Fibroblast of peridontal ligament (primary cell): ENCODE results near the gene KRT83.
"Not testable (repeated sequence)": the region's sequence is repeated elsewhere in the genome, so short reads cannot be mapped to it uniquely, and the experiment has no call there.

Experiments used
- DNase-seq: peaks from one replicate; pipeline ENCODE4 v3.0.0-alpha.2; 2010; ENCODE audit errors: extremely low read depth

The KRT83 gene

DNA sequence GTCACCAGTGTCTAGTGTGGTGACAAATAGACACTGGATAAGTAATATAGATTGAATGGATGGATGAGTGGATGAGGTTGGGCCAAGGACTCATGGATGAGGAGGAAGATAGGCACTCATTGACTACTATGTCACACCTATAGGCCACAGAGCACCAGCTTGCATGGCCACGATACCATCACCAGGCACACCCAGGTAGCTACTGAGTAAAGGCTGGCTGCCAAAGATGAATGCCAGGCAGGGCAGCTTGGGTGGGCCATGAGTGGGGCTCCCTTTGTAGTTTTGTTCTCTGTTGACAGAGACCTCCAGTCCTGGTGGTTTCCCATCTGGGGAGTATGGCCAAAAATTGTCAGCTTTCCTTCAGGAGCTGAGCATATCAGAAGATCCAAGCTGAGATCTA lies 11.2 kb upstream of the KRT83 start:
- DNase-seq = no peak

DNA sequence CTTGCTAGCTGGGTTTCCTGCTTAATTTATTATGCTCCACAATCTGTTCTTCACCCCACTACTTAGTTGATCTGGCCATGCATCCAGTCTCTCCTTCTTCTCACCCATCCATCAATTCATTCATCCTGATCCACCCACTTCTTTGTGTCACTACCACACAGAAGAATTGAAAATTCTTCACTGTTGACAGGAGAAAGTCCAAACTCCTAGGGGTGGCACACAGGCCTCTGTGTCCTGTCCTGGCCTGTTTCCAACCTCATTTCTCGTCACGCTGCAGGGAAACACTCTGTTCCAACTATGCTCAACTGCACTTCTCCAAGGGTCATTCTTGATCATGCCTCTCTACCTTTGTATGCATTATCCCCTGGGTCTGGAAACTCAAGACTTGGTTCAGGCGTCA lies 10.6 kb upstream of the KRT83 start:
- no peak for DNase-seq

DNA sequence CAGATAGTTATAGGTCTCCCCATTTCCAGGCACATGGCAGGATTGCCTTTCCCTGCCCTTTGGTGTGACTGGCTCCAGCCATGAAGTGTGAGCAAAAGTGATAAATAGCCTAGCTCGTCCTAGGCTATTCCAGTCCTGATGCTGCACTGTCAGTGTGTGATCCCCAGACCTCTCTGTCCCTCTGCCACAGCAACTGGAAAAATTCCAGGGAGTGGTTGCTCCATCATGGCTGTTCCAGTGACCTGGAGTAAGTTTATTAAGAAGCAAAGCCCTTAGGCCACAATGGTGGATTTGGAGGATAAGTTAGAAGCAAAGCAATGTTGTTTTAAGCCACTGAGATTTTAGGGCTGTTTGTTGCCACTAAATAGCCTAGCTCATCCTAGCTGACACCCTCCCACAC lies 9.8 kb upstream of the KRT83 start:
- DNase-seq = no peak

DNA sequence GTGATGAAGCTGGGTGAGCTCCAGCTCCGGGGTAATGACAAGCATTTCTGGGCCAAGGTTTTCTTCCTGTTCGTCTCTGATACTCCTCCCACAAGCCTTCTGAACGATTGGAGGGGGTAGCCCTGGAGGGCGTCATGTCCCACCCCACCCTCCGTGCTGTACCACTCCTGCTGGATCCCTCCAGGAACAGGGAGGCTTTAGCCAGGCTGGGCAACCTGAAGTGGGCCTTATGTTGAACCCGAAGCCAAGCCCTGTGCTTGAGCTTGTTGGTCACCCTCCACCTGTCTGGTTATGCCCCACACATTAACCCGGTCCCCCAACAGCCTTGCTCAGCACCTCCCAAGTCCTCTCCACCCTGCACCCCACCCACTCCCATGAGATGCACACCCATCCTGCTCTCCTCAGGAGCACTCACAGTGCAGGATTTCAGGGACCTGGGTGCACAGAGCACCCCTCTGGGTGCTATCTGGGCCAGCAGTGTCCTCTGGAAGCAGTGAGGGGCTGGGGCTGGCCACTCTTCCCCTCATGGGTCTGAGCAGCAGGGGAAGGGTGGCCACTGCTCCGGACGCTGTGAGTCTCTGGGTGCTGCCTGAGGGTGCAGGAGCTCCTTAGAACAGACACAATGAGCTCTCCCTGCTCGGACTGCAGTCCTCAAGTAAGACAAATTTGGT lies 6.8 kb upstream of the KRT83 start:
- DNase-seq = no peak

DNA sequence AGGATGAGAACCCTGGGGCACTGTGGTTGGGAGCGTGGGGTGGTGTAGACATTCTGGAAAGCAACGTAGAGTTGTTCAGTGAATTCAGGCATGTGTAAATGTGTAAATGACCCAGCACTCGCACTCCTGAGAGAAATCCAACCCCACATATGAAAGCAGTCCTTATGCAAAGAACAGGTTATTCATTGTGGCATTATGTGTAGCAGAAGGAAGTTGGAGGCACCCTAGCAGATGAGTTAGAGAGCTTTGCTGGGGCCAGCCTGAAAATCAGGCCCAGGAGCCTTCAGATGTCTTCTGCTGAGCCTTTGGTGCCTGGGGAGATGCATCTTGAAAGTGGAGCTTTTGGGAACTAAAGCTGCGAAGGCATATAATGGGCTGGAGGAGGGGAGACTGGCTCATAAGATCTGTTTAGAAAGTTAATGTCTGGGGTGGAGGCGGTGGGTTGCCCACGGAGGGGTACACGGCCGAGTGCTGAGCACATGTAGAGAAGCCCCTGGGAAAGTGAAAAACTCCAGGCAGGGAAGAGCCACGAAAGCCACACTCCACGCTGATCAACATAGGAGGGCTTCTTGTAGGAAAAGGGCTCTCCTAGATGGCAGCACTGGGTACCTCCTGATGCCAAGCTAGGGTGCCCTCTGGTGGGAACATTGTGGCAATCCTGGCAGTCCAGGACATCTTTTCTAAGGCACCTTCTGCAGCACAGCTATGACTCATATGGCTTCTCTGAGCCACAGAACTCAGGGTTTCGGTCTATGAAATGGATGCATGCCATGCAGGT lies 6.0 kb upstream of the KRT83 start:
- DNase-seq = peak; percentile 91

DNA sequence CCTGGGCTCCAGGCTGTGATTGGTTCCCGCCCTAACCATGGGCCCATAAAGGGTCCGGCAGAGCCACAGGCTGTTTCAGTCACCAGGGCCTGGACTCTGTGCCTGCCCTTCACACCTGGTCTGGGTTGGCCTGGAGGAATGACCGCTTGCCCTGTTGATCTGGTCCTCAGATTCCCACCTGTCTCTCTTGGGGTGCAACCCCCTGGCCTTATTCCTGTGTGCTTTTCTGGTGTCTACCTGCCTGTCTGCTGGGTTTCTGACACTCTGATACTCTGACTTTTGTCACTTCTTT lies 2.9 kb upstream of the KRT83 start:
- no peak for DNase-seq

DNA sequence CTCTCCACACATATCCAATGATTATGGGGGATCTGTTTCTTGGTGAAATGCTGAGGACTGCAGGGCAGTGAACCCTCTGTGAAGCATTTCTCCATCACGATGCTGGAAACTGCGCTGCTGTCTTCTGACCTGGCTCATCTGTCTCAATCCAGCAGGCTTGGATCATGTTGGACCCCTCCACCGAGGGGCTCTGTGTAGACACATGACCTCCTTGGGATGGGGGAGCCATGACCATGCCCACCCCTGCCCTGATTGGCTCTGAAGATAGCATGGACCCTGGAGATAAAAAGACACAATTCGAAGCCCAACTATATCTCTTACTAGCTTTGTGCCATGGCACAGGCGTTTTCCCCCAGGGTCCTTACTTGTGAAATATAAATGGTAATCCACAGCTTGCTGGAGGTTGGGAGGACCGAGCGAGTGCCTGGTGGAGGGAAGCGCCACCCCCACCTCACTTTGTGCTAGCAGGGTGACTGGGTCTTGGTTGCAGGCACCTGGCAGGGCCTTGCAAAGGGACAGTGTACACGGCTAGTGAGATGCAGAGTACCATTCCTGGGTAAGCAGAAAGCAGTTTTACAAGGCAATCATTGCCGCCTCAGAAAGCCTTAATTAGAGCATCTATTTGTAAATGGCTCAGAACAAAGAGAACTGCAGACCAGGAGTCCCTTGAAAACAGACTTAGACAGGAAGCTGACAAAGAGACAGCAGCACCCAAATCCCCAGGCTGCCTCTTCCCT lies 2.4 kb upstream of the KRT83 start:
- no peak for DNase-seq

DNA sequence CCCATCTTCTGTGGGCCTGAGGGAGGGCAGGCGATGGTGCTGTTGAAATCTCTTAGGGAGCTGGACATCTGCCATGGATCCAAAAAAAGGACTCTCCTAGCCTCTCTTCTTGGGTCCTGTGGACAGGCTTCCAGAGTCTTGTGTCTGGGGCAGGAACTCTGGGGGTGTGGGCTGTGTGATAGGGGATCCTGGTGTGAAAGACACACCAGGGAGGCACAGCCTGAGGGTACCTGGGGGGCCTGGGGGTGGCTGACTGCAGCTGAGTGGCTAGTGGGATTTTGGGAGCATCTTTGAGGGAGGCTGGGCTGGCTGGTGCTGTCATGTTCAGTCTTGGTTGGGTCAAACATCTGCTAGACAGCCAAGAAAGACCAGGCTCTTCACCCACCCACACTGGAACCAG lies 1.8 kb upstream of the KRT83 start:
- DNase-seq = no peak

DNA sequence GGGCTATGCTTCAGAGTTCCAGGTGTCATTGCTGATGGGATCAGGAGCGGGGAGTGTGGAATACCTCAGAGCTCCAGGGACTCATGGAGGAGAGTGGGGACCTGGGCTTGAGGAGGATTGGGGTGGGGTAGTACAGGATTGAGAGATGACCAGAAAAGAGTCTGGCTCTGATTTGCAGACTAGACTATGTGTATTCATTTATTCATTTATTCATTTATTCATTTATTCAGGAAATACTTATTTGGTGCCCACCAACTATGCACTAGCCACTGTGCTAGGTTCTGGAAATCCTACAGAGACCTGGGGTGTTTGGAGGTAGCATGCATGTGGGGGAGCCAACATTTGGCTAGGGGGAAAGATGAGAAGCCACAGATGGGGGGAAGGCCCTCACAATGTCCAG lies 871 bp upstream of the KRT83 start:
- DNase-seq = no peak

DNA sequence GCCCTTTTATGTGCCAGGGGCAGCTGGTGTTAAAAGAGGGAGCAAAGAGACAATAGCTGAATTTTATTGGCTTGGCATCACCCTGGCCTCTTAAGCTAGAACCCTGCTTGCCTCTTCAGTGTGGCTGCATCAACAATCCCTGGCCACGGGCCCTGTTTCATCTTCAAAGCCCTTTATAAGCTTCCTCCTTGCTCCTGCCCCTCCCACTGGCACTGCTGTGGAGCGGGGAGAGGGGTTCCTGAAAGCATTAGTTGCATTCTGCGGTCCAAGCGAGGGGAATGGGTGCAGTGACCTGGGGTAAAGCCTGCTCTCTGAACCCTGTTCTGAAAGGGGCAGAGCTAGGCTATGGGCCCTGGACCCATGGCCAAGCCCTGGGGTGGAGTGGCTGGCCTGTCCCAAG lies 220 bp upstream of the KRT83 start:
- DNase-seq = no peak

DNA sequence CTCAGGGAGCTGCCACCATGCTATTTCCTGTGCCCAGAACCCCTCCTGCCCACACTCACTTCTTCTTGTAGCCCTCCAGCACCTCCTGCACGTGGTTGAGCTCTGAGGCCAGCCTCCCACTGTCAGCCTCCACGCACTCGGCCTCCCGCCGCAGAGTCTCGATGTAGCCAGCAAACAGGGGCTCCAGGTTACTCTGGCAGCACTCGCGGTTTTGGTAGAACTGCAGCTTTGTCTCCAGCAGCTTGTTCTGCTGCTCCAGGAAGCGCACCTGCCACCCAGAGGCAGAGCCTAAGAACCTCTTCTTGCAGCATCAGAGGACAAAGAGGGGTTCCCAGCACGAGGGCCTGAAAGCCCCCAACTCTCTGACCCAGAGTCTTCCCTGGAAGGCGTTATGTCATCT lies 2.1 kb downstream of the KRT83 start:
- DNase-seq = no peak

DNA sequence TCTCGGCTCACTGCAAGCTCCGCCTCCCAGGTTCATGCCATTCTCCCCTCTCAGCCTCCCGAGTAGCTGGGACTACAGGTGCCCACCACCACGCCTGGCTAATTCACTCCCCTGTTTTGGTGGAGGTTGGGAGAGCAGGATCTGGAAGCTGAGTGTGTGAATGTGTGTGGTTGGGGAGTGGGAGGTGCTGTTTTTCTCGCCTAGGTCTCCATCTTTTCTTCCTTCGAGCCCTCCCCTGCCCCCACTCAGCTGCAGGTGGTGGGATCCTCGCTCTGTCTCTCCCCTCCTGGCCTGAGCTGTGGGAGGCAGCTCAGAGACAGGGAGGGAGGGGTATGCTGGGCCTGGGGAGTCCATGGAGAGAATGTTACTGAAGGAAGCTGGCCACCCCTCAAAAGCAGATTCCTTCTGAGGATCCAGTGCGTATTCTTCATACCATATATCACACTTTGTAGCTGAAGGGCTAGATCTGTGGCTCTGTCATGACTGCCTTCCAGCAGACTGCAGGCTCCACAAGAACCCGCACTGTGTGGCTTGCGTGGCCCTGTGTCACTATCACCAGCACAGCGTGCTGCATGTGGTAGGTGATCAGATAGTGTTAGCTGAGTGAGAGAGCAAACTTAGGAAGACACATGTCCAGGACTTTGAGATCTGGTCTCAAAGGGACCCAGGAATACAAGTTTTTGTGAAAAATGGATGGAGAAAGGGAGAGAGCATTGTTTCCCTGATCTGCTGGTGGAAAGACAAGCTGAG lies 2.8 kb downstream of the KRT83 start:
- no peak for DNase-seq

DNA sequence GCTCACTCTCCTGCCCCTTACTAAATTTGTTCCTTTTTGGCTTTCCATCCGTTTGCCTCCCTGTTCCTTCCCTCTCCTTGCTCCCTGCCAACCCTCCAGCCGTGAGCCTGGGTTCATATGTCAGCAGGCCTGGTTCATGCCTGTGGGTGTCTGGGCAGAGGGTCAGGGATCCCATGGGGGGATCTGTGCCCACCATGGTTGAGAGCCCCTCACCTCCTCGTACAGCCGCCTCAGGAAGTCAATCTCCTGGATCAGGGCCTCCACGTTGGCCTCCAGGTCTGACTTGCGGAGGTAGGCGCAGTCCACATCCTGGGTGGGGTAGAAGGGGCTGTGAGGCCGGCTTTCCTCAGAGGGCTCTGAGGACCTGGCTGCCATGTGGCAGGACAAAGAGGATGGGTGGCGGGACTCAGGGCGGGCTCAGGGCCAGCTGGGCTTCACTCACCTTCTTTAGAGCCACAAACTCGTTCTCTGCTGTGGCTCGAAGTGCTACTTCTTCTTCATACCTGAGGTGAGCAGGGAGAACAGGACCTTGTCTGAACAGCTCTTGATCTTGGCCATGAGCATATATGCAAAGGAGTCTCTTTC lies 3.6 kb downstream of the KRT83 start:
- DNase-seq = no peak

DNA sequence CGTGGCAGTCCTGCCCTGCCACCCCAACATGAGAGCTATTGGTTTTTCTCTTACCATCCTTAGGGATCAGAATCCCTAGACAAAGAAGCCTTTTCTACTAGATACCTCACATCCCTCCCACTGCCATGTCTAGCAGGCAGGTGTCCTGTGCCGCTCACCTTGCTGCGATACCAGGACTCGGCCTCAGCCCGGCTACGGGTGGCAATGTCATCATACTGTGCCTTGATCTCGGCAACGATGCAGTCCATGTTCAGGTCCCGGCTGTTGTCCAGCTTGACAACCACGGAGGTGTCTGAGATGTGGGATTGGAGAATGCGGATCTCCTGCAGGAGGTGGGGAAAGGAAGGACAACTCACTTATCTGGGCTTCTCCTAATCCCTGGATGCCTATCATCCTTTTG lies 4.5 kb downstream of the KRT83 start:
- no peak for DNase-seq

DNA sequence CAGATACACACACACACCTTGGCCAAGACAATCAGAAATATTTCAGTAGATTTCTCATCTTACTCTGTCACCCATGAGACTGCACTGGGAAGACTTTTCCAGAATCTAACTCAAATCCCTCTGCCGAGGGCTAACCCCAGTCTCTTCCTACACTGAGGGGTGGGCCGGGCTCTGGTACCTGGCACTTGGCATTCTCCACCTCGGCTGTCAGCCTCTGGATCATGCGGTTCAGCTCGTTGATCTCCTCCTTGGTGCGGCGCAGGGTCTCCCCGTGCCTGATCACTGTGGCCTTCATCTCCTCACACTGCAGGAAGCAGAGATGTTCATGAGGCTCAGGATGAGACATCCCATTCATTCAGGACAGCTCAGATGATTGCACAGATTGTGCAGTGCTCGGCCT lies 4.9 kb downstream of the KRT83 start:
- no peak for DNase-seq

DNA sequence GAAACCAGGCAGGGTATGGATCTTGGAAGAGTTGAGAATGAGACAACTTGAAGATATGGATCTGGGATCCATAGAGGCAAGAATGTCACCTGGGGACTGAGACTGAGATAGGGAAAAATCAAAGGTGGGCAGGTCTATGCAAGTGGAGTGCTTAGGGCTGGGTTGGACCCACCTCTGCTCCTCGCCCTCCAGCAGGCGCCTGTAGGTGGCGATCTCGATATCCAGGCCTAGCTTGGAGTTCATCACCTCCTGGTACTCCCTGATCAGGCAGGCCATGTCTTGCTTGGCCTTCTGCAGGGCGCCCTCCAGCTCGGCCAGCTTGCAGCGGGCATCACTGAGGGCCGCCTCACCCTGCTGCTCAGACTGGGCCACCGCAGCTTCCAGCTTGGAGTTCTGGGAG lies 5.5 kb downstream of the KRT83 start:
- not testable (repeated sequence) for DNase-seq

DNA sequence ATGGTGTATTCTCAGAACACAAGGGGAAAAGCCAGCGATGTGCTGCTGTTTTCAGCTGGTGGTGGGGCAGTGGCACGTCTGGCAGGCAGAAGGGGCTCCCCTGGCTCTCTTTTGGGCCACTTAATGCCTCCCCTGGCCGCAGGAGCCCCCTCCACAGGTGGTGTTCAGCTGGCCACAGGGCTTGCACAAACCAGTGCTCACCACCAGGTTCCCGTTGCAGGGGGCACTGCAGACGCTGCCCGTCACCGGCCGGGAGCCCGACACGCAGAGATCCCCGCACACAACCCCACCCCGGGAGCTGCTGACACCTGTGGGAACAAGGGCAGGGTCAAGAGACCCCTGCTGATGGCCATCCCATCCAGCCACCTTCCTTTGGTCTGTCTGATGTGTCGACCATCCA lies 6.7 kb downstream of the KRT83 start:
- no peak for DNase-seq

DNA sequence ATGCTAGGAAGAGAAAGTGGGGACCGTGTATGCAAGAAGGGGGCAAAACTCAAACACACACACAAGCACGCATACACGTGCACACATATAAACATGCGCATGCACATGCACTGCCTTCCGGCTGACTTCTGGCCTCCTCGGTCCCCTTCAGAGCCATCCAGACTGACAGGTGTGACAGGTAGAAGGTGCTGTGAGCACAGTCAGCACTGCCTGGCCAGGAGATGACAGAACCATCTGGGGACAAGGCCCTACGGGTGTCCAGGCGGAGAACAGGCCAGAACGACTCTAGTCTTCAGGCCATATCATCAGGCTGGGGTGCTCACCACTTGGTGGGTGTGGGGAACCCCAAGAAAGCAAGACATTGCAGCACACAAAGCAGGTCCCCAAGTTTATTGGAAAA lies 7.3 kb downstream of the KRT83 start:
- no peak for DNase-seq

DNA sequence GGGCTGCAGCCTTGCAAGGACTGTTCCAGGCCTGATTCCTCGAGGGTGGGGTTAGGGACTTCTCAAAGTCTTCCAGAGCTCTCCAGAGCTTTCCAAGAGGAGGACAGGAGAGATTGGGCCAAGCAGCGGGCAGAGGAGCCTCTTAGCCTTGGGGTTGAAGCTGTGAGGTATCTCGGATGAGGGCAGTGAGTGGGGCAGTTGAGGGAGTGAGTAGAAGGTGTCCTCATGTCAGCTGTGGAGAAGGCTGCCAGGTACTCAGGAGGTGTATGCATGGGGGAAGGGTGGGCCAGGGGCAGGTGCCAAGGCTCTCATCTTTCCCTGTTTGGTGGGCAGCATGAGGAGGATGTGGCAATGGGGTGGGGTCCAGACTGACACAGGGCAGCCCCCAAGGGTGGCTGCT lies 7.7 kb downstream of the KRT83 start:
- no peak for DNase-seq

DNA sequence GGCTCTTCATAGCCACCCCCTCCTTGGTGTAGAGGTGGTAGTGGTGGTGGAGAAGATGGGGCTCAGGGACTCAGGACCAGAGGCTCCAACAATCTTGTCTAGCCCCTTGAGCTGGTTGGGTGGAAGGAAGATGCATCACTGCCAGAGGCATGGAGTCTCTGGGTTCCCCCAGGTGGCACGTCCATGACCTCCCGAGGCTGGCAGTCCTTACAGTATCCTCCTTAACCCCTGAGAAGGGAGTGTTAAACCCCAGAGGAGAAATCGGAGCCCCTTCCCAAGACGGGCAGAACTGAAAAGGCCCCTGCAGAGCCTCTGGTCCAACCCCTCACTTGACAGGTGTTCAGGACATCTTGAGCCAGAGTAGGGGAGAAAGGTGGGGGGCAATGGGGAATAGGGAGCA lies 9.1 kb downstream of the KRT83 start:
- no peak for DNase-seq

DNA sequence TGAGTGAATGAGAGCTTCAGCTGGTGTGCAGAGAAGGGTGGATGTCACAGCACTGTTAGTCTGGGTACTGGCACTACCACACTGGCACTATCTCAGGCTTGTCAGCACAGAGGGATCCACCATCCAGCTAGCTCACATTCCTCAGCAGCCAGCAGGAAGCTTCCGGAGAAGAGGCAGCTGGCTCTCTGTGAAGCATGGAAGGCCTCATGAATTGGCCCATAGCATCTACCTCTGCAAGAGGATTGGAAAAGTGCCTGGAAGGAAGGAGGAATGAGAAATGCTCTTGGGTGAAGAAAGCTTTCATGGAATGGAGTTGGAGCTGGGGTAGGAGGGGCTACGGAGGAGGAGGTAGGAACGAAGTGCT lies 9.9 kb downstream of the KRT83 start:
- DNase-seq = no peak

DNA sequence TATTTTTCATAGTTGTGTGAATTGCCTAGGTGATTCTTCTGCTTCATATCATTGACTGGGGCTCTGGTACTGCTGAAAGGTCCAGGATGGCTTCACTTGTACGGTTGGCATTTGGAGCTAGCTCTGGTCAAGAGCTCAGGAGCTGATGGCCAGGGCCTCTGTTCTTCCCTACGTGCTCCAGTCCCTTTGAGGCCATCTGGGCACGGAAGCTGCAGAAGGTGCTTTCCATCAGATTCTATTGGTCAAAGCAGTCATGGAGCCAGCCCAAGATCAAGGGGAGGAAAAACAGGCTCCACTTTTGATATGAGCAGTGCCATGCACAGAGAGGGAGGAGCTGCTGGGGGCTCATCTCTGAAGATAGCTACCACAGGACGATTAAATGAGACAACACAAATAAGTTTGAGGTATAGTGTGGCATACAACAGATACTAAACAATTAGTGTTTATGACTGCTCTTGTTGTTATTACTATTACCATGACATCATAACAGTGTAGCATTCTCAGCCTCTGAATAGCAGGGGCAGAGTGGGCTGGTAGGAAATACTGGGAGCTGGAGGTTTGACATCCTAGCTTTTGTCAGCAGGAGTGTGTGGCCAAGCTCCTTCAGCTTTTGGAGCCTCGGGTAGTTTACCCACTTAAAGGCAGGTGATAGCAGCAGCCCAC lies 10.4 kb downstream of the KRT83 start:
- no peak for DNase-seq
